GM18507 (cell line): ENCODE results near the gene PSMC3IP.
"Not testable (repeated sequence)": the region's sequence is repeated elsewhere in the genome, so short reads cannot be mapped to it uniquely, and the experiment has no call there.

ENCODE experiments used
- DNase-seq: peaks from one replicate; pipeline ENCODE4 v3.0.0; 2011; ENCODE audit warnings: low read depth; ENCODE audit not compliant: insufficient read length; ENCODE audit errors: extremely low spot score
- FAIRE-seq: peaks from 2 replicates; lab custom pipeline; 2011; peaks lifted over from hg19 to GRCh38; lab: Jason Lieb, UNC

PSMC3IP gene

DNA sequence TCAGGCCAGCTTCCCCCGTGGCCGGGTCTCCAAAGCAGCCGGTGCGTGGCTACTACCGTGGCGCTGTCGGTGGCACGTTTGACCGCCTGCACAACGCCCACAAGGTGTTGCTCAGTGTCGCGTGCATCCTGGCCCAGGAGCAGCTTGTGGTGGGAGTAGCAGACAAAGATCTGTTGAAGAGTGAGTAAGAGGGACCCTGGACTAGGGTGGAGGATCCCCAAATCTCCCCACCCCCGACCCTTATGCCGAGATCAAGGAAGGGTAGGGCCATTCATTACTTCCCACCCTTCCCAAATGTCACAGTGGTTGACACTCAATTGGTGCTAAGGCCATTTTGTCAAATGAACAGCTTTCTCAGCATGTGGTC lies 14.4 kb downstream of the PSMC3IP start:
- DNase-seq: no peak
- no peak for FAIRE-seq

DNA sequence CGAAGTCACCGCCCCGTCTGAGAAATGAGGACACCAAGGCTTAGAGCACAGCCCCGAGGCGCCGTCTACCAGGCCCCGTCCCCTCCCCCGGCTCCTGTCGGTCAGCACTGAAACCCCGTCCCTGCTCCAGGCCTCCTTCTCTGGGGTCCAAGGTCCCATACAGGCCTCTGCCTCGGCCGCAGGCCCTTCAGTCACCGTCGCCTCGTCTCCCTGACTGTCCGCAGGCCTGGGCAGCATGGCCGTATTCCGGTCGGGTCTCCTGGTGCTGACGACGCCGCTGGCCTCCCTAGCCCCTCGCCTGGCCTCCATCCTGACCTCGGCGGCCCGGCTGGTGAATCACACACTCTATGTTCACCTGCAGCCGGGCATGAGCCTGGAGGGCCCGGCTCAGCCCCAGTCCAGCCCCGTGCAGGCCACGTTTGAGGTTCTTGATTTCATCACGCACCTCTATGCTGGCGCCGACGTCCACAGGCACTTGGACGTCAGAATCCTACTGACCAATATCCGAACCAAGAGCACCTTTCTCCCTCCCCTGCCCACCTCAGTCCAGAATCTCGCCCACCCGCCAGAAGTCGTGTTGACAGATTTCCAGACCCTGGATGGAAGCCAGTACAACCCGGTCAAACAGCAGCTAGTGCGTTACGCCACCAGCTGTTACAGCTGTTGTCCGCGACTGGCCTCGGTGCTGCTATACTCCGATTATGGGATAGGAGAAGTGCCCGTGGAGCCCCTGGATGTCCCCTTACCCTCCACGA lies 15.0 kb downstream of the PSMC3IP start:
- FAIRE-seq: no peak
- no peak for DNase-seq

DNA sequence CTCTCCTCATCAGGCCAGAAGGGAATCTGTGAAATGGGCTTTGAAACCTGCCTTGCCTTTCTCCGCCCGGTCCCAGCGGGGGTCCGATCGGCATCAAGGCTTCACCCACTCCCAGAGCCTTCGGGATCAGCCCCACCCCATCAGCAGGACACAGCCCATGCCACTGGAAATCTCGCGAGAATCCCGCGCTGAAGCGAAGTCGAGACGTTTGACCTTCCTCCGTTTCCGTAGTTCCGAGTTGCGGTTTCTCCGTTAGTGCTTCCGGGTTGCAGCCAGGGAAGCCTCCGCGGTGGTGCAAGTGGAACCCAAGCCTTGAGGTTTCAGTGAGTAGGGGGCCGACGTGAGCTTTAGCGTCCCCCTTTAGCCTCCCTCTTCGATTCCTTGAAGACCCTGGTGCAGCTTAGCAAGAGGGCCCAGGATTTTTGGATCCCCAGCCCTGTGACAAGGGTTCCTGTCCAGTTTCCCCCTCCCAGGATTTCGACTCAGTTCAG lies 15.6 kb downstream of the PSMC3IP start, which contains the start of gene COASY:
TSS of gene COASY (plus strand) at position 252 of the 491 bp plus-strand sequence. CDS start 475 bp downstream, outside the sequence.
- peak; percentile 93 for FAIRE-seq
- DNase-seq: peak; percentile 96

DNA sequence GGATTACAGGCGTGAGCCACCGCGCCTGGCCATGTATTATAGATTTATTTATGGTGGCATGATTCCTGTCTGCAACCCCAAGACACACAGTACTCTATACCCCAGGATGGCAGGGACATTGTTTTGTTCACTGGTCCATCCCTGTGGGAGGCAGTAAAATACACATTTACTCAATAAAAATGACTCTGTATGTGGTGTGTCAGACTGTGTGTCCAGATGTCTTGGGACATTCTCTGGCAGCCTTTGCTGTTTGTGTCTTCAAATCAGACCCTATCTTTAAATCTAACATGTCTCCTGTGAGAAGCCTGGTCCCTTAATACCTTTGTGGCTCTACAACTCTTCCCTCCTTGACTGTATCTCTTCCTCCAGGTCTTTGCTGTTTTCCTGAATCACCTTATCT lies 17.3 kb downstream of the PSMC3IP start:
- FAIRE-seq (no peak), DNase-seq (no peak)

DNA sequence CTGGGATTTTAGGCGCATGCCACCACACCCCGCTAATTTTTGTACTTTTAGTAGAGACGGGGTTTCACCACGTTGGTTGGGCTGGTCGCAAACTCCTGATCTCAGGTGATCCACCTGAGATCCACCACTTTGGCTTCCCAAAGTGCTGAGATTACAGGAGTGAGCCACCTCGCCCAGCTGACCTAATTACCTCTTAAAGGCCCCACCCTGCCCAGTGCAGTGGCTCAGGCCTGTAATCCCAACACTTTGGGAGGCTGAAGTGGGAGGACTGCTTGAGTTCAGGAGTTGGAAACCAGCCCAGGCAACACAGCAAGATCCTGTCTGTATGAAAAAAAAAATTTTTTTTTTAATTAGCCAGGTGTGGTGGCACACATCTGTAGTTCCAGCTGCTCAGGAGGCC lies 18.5 kb downstream of the PSMC3IP start:
- DNase-seq: no peak

DNA sequence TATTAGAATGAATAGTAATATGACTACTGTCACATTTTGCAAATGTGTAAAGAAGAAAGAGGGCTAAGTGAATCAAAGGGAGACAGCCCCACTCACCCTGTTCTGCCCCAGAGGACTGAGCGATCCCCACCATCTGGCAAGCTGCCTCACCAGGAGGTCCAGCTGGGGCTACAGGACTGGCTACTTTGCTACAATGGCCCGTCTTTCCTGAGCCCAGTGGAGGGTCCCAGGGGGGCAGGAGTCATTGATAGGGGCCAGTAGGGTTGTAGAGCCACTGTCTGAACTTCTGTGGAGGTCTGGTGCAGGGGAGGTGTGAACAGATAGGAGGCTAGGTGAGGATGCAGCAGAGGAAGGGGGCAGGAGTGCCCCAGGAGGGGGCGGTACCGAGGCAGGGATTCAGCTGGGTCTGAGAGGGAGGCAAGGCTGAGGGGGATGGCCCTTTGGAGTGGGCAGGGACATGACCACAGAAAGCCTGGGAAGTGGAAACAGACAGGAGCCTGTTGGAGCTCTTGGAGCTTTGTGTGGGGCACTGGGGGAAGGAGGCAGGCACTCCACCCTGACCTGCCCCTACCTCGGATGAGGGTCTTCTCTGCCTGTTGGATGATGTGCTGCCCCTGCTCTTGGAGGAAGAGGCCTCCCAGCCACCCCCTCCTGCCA lies 21.4 kb downstream of the PSMC3IP start:
- peak; percentile 76 for FAIRE-seq
- DNase-seq: not testable (repeated sequence)

More for the DNA sequence above, 18.5 kb downstream of the PSMC3IP start:
- FAIRE-seq: no peak

DNA sequence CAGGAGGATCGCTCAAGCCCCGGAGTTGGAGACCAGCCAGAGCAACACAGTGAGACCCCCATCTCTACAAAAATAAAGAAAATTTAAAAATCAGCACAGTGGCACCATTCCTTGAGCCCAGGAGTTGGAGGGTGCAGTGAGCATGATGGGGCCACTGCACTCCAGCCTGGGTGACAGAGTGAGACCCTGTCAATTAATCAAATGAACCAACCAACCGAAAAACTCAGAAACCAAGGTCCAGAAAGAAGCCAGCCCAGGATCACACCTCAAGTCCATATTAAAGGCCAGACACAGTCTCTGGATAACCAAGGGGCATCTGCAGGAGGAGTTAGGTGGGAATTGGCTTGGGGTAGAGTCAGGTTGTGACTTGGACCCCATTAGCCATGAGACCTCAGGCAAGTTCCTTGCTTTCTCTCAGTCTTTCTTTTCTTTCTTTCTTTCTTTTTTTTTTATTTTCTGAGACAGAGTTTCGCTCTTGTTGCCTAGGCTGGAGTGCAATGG lies 22.4 kb downstream of the PSMC3IP start:
- FAIRE-seq: no peak
- DNase-seq: no peak

DNA sequence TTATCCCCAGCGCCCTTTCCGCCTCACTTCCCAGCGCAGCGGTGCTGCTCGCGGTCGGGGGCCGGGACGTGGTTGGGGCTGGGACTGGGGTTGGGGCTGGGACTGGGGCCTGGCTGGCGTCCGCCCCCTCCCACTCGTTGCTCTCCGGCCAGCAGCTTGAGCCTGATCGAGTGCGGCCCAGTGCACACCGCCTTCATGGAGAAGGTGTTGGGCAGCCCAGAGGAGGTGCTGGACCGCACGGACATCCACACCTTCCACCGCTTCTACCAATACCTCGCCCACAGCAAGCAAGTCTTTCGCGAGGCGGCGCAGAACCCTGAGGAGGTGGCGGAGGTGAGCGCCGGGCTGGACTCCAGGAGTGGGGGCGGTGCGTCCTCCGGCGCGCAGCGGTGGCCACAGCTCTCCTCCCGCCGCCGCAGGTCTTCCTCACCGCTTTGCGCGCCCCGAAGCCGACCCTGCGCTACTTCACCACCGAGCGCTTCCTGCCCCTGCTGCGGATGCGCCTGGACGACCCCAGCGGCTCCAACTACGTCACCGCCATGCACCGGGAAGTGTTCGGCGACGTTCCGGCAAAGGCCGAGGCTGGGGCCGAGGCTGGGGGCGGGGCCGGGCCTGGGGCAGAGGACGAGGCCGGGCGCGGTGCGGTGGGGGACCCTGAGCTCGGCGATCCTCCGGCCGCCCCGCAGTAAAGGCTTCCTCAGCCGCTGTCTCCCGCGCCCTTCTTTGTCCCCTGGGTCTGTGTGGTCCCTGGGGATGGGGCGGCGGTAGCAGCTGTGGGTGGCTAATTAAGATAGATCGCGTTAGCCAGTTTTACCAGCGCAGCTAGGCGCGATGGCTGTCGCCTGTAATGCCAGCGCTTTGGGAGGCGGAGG lies 23.0 kb downstream of the PSMC3IP start:
- DNase-seq: peak; percentile 77
- peak; percentile 81 for FAIRE-seq

DNA sequence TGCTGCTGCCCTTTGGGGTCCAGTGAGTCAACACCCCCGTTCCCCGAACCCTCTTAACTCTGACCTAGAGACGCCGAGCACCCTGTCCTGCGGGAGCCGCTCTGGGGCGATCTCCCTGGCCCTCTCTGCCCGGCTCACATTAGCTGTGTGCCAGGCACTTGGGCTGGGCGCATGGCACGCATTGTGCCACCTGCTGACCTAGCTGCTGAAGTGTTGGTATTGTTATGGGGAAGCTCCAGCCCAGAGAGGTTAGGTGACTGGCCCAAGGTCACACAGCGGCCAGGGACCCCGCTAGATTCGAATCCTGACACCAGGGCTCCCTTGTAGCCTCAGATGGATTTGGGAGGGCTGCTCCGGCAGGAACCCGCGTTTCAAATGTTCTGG lies 23.7 kb downstream of the PSMC3IP start:
- FAIRE-seq: peak; percentile 18

DNA sequence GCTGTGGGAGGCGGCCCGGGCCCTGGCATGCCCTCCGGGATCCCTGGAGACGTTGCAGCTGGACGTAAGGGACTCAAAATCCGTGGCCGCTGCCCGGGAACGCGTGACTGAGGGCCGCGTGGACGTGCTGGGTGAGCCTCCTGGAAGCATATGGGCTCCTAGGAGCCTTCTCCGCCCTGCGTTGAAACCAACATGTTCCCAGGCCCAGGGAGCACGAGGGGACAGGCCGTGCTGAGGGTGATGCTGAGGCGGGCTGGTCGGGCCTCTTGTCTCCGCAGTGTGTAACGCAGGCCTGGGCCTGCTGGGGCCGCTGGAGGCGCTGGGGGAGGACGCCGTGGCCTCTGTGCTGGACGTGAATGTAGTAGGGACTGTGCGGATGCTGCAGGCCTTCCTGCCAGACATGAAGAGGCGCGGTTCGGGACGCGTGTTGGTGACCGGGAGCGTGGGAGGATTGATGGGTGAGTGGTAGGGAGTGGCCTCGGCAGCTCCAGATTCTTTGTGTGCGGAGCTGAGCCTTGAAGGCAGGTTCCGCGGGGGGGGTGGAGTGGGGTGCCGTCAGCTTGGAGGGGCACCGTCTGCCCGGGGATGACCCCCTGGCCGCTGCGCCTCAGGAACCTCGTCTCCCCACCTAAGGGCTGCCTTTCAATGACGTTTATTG lies 24.2 kb downstream of the PSMC3IP start:
- DNase-seq (no peak), FAIRE-seq (no peak)

More for the DNA sequence above, 23.7 kb downstream of the PSMC3IP start:
- DNase-seq: no peak

DNA sequence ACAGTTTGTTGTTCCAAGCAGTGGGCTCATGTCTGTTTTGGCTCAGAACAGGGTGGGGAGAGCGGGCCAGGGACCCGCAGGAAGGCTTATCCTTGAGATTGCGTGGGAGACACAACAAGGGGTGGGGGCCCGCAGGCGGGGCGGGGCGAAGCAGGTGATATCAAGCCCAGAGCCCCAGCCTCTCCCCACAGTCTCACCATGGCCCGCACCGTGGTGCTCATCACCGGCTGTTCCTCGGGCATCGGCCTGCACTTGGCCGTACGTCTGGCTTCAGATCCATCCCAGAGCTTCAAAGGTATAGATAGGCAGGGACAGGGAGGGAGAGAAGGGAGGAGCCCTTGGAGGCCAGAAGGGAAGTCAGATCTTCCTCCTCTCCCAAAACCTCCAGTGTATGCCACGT lies 24.8 kb downstream of the PSMC3IP start, which contains the start of gene HSD17B1:
TSS of gene HSD17B1 (plus strand) at position 188 of the 400 bp plus-strand sequence. CDS start at position 199, 11 bp downstream.
- not testable (repeated sequence) for DNase-seq, FAIRE-seq

DNA sequence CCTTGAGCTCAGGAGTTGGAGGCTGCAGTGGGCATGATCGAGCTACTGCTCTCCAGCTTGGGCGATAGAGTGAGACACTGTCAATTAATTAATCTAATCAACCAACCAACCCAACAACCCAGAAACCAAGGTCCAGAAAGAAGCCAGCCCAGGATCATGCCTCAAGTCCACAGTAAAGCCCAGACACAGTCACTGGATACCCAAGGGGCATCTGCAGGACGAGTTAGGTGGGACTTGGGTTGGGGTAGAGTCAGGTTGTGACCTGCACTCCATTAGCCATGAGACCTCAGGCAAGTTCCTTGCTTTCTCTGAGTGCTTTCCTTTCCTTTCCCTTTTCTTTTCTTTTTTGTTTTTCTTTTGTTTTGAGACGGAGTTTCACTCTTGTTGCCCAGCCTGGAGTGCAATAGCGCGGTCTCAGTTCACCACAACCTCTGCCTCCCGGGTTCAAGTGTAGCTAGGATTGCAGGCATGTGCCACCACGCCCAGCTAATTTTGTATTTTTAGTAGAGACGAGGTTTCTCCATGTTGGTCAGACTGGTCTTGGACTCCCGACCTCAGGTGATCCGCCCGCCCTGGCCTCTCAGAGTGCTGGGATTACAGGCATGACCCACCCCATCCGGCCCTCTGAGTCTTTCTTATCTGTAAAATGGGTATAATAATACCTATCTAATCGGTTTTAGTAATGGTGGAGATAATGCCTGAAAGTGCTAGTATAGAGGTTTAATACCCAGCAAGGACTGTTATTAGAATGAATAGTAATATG lies 28.4 kb downstream of the PSMC3IP start:
- no peak for DNase-seq
- peak; percentile 38 for FAIRE-seq

DNA sequence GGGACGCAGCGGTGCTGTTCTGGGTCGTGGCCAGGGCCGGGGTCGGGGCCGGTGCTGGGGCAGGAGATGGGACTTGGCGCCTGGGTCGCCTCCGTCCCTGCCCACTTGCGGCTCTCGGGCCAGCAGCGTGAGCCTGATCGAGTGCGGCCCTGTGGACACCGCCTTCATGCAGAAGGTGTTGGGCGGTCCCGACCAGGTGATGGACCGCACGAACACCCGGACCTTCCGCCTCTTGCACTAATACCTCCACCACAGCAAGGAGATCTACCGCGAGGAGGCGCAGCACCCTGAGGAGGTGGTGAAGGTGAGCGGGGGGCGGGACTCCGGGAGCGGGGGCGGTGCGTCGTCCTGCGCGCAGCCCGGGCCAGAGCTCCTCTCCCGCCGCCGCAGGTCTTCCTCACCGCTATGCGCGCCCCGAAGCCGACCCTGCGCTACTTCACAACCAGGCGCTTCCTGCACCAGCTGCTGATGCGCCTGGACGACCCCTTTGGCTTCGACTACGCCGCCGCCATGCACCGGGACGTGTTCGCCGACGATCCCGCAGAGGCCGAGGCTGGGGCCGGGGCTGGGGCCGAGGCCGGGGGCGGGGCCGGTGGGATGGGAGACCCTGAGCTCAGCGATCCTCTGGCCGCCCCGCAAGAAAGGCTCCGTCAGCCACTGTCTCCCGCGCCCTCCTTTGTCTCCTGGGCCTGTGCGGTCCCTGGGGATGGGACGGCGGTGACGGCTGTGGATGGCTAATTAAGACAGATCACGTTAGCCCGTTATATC lies 29.3 kb downstream of the PSMC3IP start:
- DNase-seq (peak; percentile 90), FAIRE-seq (peak; percentile 94)

DNA sequence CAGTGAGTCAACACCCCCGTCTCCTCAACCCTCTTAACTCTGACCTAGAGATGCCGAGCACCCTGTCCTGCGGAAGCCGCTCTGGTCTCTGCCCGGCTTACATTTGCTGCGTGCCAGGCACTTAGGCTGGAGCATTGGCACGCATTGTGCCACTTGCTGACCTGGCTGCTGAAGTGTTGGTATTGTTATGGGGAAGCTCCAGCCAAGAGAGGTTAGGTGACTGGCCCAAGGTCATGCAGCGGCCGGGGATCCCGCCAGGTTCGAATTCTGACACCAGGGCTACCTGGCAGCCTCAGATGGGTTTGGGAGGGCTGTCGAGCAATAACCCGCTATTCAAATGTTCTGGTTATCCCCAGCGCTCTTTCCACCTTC lies 29.8 kb downstream of the PSMC3IP start:
- no peak for FAIRE-seq
- no peak for DNase-seq

DNA sequence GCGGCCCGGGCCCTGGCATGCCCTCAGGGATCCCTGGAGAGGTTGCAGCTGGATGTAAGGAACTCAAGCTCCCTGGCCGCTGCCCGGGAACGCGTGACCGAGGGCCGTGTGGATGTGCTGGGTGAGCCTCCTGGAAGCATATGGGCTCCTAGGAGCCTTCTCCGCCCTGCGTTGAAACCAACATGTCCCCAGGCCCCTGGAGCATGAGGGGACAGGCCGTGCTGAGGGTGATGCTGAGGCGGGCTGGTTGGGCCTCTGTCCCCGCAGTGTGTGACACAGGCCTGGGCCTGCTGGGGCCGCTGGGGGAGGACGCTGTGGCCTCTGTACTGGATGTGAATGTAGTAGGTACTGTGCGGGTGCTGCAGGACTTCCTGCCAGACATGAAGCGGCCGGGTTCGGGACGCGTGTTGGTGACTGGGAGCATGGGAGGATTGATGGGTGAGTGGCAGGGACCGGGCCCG lies 30.5 kb downstream of the PSMC3IP start:
- DNase-seq (no peak), FAIRE-seq (no peak)

DNA sequence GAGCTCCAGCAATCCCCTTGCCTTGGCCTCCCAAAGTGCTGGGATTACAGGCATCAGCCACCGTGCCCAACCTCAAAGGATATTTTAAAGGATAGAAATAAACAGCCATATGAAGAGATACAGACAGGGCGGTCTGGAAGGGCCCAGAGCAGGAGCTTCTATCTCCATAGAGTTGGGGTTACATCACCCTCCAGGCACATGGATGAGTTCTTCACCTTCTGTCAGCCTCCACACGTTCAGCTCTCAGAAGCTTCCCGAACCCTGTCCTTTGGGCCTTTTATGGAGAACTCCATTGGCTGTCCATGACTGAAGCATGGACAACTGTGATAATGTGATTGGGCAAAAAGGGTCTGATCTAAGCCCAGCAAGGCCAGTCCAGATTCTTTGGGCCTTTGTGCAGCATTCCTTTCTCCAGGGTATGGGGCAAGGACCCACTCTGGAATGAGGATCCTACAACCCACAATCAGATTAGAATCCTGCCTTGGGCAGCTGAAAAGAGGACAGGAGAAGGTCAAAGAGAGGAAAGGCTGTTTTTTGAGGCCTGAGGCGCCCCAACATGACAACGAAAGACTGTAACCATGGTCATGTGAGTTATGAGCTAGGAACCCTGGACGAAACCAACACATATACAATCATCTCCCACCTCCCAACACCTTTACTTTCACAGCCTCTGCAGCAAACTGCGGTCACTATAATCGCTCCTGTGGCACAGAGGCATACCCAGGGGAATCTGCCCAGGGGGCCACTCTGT lies 31.6 kb downstream of the PSMC3IP start:
- DNase-seq, FAIRE-seq: not testable (repeated sequence)

DNA sequence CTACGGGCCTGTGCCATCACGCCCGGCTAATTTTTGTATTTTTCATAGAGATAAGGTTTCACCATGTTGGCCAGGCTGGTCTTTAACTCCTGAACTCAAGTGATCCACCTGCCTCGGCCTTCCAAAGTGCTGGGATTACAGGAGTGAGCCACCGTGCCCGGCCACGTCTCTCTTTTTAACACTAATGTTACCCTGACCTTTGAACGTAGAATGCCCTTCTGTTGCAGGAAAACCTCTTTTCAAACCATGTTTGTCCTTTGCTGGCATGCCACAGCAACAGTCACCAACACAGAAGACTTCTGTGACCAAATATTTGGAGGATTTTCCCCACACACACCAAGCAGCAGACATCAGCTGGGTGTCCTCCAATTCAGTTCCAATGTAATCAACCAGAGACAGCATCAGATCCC lies 32.6 kb downstream of the PSMC3IP start:
- no peak for DNase-seq
- no peak for FAIRE-seq
